MCF 10A (cell line): ENCODE measurements around the gene NATD1. TPM values are rescaled to one million over a fixed set of nuclear protein-coding genes. Genes with fewer than 3 reads are reported as not detected.

Experiments
- BruUV-seq: library from RNA; stranded (reverse); fragments of 400-500 nt; replicated peaks from 2 replicates; lab custom pipeline; 2021; lab: Mats Ljungman, UMichigan
- CTCF ChIA-PET: fragments of 300-600 bp; sonication (Branson Sonifier 250); formaldehyde crosslinking; extraction: SDS; loops from one replicate; lab custom pipeline; 2021; ENCODE audit warnings: antibody characterized with exemption, inconsistent platforms; lab: Yijun Ruan, JAX
- POLR2A ChIA-PET: fragments of 300-600, 350-650 bp; sonication (Branson Sonifier 250); formaldehyde crosslinking; extraction: SDS; loops from one replicate; lab custom pipeline; 2020; ENCODE audit warnings: antibody characterized with exemption, inconsistent platforms; lab: Yijun Ruan, JAX
- DNase-seq: peaks from one replicate; pipeline ENCODE4 v3.0.0-alpha.2; 2018; ENCODE audit not compliant: unreplicated experiment
- H3K27ac Mint-ChIP-seq: one replicate; pipeline ENCODE4 v1.8.0; 2022; ENCODE audit warnings: mild to moderate bottlenecking, low read depth, mixed read lengths; ENCODE audit not compliant: unreplicated experiment
- H3K27me3 Mint-ChIP-seq: one replicate; pipeline ENCODE4 v1.8.0; 2022; ENCODE audit warnings: mixed read lengths; ENCODE audit not compliant: insufficient read depth, unreplicated experiment
- H3K36me3 Mint-ChIP-seq: one replicate; pipeline ENCODE4 v1.8.0; 2022; ENCODE audit warnings: mild to moderate bottlenecking, moderate library complexity, mixed read lengths; ENCODE audit not compliant: insufficient read depth, unreplicated experiment
- H3K4me1 Mint-ChIP-seq: one replicate; pipeline ENCODE4 v1.8.0; 2022; ENCODE audit warnings: mixed read lengths; ENCODE audit not compliant: insufficient read depth, unreplicated experiment
- H3K4me3 Mint-ChIP-seq: one replicate; pipeline ENCODE4 v1.8.0; 2022; ENCODE audit warnings: mild to moderate bottlenecking, moderate library complexity, mixed read lengths; ENCODE audit not compliant: unreplicated experiment
- H3K9me3 Mint-ChIP-seq: one replicate; pipeline ENCODE4 v1.8.0; 2022; ENCODE audit warnings: mixed read lengths; ENCODE audit not compliant: unreplicated experiment
- CTCF ChIP-seq: fragments of 200-600 bp; IDR thresholded peaks from one replicate; pipeline ENCODE4 v1.8.0; 2022; ENCODE audit warnings: antibody characterized with exemption, mild to moderate bottlenecking; ENCODE audit not compliant: unreplicated experiment
- intact Hi-C: fragments of 100-400 bp; cut with micrococcal nuclease; formaldehyde crosslinking; loops from 2 replicates; pipeline ENCODE4 v1.14.1; 2022
- total RNA-seq: library from RNA; stranded (reverse); gene quantifications from 2 replicates; pipeline ENCODE4 v1.2.3, GENCODE V29; 2022

The NATD1 gene
- total RNA-seq, 1 experiment from 2014 or later: 2.3 TPM

GRCh38 chr17:21214015-21214776 is 39.0 kb downstream of the NATD1 start, which contains the start of gene TMEM11:
TSS of gene TMEM11 (minus strand) at chr17:21214161. CDS start at chr17:21214152, 9 bp downstream.
- Mint-ChIP-seq H3K4me3 (peak within 1 kb of the TSS; percentile 88), H3K4me1 (peaks cover 39% of the 10 kb centered on the region), H3K36me3 (peaks cover 1% of the 10 kb centered on the region), H3K27me3 (no peaks in the 10 kb centered on the region), H3K9me3 (no peaks in the 10 kb centered on the region), H3K27ac (peak within 1 kb of the TSS; percentile 96)
- TF ChIP-seq CTCF: peak; percentile 6
- DNase-seq: peak; percentile 94
- CTCF ChIA-PET: interaction anchor here (0.6 to 3.0 kb wide), 9 partner anchors 46 to 171 kb away, joined by 3 to 15 read pairs (median 3); partner anchors contain the start of genes DHRS7B and USP22
- BruUV-seq: no TSS peak
- intact Hi-C loops: loop anchor here (2.0 to 5.0 kb wide), 3 partner anchors 73 to 172 kb away; partner anchors contain the start of genes DHRS7B and USP22
- POLR2A ChIA-PET: interaction anchor here (0.6 to 5.5 kb wide), 23 partner anchors 8 to 239 kb away, joined by 3 to 47 read pairs (median 5); partner anchors contain the start of genes DHRS7B and USP22

GRCh38 chr17:21213638-21214014 is 39.6 kb downstream of the NATD1 start:
- Mint-ChIP-seq H3K36me3 (peaks cover 7% of the 10 kb centered on the region), H3K4me1 (peaks cover 35% of the 10 kb centered on the region), H3K27me3 (no peaks in the 10 kb centered on the region), H3K9me3 (no peaks in the 10 kb centered on the region), H3K27ac (peak overlapping the region; percentile 96), H3K4me3 (peak overlapping the region; percentile 88)
- no TSS peak for BruUV-seq
- ChIA-PET CTCF (interaction anchor here (0.8 to 3.0 kb wide), 9 partner anchors 23 to 177 kb away, joined by 3 to 15 read pairs (median 3); partner anchors contain the start of gene USP22), POLR2A (interaction anchor here (0.6 to 5.5 kb wide), 25 partner anchors 9 to 183 kb away, joined by 3 to 47 read pairs (median 5); partner anchors contain the start of genes DHRS7B, NATD1 and USP22)
- TF ChIP-seq CTCF: no peak
- no peak for DNase-seq
- intact Hi-C loops: loop anchor here (2.0 to 5.0 kb wide), 3 partner anchors 74 to 171 kb away; partner anchors contain the start of genes DHRS7B and USP22

GRCh38 chr17:21212826-21213637 is 40.2 kb downstream of the NATD1 start:
- Mint-ChIP-seq H3K4me3 (peak overlapping the region; percentile 88), H3K27me3 (no peaks in the 10 kb centered on the region), H3K4me1 (peaks cover 34% of the 10 kb centered on the region), H3K9me3 (no peaks in the 10 kb centered on the region), H3K36me3 (peaks cover 11% of the 10 kb centered on the region), H3K27ac (peak overlapping the region; percentile 96)
- no peak for TF ChIP-seq CTCF
- ChIA-PET POLR2A (interaction anchor here (0.6 to 5.5 kb wide), 24 partner anchors 9 to 182 kb away, joined by 3 to 47 read pairs (median 5); partner anchors contain the start of genes DHRS7B, NATD1 and USP22), CTCF (interaction anchor here (0.5 to 3.0 kb wide), 13 partner anchors 22 to 205 kb away, joined by 3 to 15 read pairs (median 3); no protein-coding TSS in a partner anchor)
- intact Hi-C loops: loop anchor here (5.0 kb wide), 2 partner anchors 74 to 171 kb away; partner anchors contain the start of gene USP22
- DNase-seq: no peak
- TSS peak; percentile 48 for BruUV-seq
